Thoracic aorta (tissue), 2 donors: ENCODE data around the gene ENAH. TPM values are rescaled to one million over a fixed set of nuclear protein-coding genes. Genes with fewer than 3 reads are reported as not detected.

Experiments used
- ATAC-seq: fragments of 150-250 bp; one replicate; pipeline ENCODE4 v1.8.0; 2017; ENCODE audit warnings: low read depth; ENCODE audit not compliant: insufficient number of reproducible peaks, low FRiP score
- DNase-seq: peaks from one replicate; pipeline ENCODE4 v3.0.0-alpha.2; 2020; ENCODE audit warnings: low spot score
- H3K27ac ChIP-seq, 2 donors: fragments of 200-600 bp; sonication (generic); 1 replicate in 1 of 2; 2 replicates in 1 of 2; pipeline ENCODE4 v1.5.1; 2016; ENCODE audit warnings: mild to moderate bottlenecking in 2 of 2, moderate library complexity in 2 of 2
- H3K27me3 ChIP-seq: fragments of 200-600 bp; sonication (generic); replicated peaks from 2 replicates; pipeline ENCODE4 v1.6.0; 2016; ENCODE audit warnings: mild to moderate bottlenecking; ENCODE audit not compliant: insufficient read depth
- H3K36me3 ChIP-seq: fragments of 200-600 bp; sonication (generic); one replicate; pipeline ENCODE4 v1.5.1; 2016
- H3K4me1 ChIP-seq, 2 donors: fragments of 200-600 bp; sonication (generic); 1 replicate in 1 of 2; 2 replicates in 1 of 2; pipeline versions ENCODE4 v1.5.1 to v1.6.0; 2016; ENCODE audit warnings: low read depth in 2 of 2, mild to moderate bottlenecking in 1 of 2; ENCODE audit not compliant: control insufficient read depth in 1 of 2
- H3K4me3 ChIP-seq: fragments of 200-600 bp; sonication (generic); 2 replicates; pipeline ENCODE4 v1.5.1; 2016; ENCODE audit warnings: mild to moderate bottlenecking
- H3K9me3 ChIP-seq: fragments of 200-600 bp; sonication (generic); 2 replicates; pipeline ENCODE4 v1.5.1; 2016
- total RNA-seq, 2 donors: library from RNA; depleted of rRNA; stranded (reverse); fragments of >200 nt; gene quantifications; one replicate each; pipeline versions ENCODE4 v1.1.0 to v1.2.3, GENCODE V29; 2016
- TF ChIP-seq, protein P1 (sequence below): fragments of 200-600 bp; sonication (generic); IDR thresholded peaks from one replicate; pipeline ENCODE4 v1.5.1; 2019; ENCODE audit warnings: antibody characterized with exemption

ENAH gene
- total RNA-seq, 2 donors from 2014 or later, result 111 to 119 TPM

- H3K36me3 ChIP-seq, result no peaks in the 10 kb centered on the region
Measured at GRCh38 chr1:225674381-225674780, 21.5 kb upstream of the ENAH start.

DNA sequence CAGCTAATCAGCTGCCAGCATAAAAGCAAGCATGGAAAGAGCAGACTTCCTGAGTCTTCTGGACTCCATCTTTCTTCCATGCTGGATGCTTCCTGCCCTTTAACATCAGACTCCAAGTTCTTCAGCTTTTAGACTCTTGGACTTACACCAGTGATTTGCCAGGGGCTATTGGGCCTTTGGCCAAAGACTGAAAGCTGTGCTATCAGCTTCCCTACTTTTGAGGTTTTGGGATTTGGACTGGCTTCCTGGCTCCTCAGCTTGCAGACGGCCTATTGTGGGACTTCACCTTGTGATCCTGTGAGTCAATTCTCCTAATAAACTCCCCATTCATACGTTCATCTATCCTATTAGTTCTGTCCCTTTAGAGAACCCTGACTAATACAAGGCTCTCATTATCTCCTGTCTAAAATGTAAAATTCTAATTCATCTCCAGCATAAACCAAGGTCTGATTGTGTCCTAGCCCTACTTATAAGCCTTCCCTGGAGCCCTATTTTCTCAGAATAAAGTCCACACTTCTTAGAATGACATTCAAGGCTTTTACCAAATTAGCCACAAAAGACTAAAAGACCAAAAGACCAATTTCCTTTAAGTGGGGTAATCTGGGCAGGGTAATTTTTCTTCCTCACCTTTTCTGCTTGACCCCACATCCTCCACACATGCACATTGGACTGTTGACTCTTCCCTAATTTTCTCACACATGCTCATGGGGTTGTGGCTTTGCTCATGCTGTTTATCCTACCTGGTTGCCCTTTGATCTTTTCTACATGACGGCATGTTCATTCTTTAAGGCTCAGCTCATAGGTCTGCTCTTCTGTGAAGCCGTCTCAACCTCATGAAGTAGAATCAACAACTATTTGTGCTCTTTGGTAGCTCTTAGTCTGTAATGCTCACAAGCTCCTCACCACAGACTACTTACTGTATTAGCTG lies 18.1 kb upstream of the ENAH start:
- Histone ChIP-seq H3K4me3 (no peak overlapping the region), H3K27ac (no peak overlapping the region), H3K27me3 (no peaks in the 10 kb centered on the region), H3K36me3 (no peaks in the 10 kb centered on the region), H3K9me3 (no peaks in the 10 kb centered on the region), H3K4me1 (no peaks in the 10 kb centered on the region)
- DNase-seq (no peak), ATAC-seq (no peak)
- TF ChIP-seq, protein P1, sequence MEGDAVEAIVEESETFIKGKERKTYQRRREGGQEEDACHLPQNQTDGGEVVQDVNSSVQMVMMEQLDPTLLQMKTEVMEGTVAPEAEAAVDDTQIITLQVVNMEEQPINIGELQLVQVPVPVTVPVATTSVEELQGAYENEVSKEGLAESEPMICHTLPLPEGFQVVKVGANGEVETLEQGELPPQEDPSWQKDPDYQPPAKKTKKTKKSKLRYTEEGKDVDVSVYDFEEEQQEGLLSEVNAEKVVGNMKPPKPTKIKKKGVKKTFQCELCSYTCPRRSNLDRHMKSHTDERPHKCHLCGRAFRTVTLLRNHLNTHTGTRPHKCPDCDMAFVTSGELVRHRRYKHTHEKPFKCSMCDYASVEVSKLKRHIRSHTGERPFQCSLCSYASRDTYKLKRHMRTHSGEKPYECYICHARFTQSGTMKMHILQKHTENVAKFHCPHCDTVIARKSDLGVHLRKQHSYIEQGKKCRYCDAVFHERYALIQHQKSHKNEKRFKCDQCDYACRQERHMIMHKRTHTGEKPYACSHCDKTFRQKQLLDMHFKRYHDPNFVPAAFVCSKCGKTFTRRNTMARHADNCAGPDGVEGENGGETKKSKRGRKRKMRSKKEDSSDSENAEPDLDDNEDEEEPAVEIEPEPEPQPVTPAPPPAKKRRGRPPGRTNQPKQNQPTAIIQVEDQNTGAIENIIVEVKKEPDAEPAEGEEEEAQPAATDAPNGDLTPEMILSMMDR, result no peak

More at GRCh38 chr1:225674381-225674780, 21.5 kb upstream of the ENAH start:
- DNase-seq, result no peak
- H3K9me3 ChIP-seq, result no peaks in the 10 kb centered on the region
- no peaks in the 10 kb centered on the region for H3K4me1 ChIP-seq
- no peak for ATAC-seq
- TF ChIP-seq, protein P1, result no peak
- no peak overlapping the region for H3K27ac ChIP-seq
- H3K27me3 ChIP-seq, result no peaks in the 10 kb centered on the region
- H3K4me3 ChIP-seq, result no peak overlapping the region

DNA sequence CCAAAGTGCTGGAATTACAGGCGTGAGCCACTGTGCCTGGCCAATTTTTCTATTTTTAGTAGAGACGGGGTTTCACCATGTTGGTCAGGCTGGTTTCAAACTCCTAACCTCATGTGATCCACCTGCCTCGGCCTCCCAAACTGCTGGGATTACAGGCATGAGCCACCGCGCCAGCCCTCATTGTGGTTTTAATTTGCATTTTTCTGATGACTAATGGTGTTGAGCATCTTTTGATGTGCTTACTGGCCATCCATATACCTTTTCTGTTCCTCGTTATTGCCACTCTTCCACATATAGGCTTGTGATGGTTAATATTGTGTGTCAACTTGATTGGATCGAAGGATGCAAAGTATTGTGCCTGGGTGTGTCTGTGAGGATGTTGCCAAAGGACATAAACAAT lies 17.4 kb upstream of the ENAH start:
- ATAC-seq (no peak), DNase-seq (no peak)
- Histone ChIP-seq H3K4me1 (no peaks in the 10 kb centered on the region), H3K27me3 (no peaks in the 10 kb centered on the region), H3K36me3 (no peaks in the 10 kb centered on the region), H3K9me3 (no peaks in the 10 kb centered on the region), H3K27ac (no peak overlapping the region), H3K4me3 (no peak overlapping the region)
- TF ChIP-seq, protein P1, result no peak

- no peaks in the 10 kb centered on the region for H3K9me3 ChIP-seq
- ATAC-seq (no peak), DNase-seq (no peak)
- H3K27me3 ChIP-seq, result no peaks in the 10 kb centered on the region
- H3K4me1 ChIP-seq, result no peaks in the 10 kb centered on the region
- TF ChIP-seq, protein P1, result no peak
- no peak overlapping the region for H3K27ac ChIP-seq
- no peaks in the 10 kb centered on the region for H3K36me3 ChIP-seq
- H3K4me3 ChIP-seq, result no peak overlapping the region
Measured at GRCh38 chr1:225668222-225668621, 15.3 kb upstream of the ENAH start.

DNA sequence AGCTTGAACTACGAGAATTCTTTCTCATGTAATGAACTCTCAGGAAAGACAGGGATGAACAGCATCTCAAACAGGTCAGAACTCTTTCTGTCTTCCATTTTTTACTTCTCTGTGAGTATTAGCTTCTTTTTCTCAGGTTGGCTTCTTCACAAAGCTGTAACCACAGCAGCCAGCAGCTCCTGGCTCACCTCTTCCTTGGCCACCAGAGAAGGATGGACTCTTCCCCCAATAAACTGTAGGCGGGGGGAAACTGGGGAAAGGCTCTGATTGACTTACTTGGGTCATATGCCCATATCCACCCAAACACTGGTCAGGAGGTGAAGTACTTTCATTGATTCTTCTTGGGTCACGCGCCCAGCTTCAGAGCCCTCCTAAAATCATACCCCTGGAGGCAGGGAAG lies 14.4 kb upstream of the ENAH start:
- ATAC-seq, result no peak
- no peak for DNase-seq
- Histone ChIP-seq H3K36me3 (no peaks in the 10 kb centered on the region), H3K4me3 (no peak overlapping the region), H3K27ac (no peak overlapping the region), H3K27me3 (no peaks in the 10 kb centered on the region), H3K4me1 (peaks cover 0 to 4% of the 10 kb centered on the region in 2 donors), H3K9me3 (no peaks in the 10 kb centered on the region)
- TF ChIP-seq, protein P1, result no peak
